H1 (cell line): ENCODE data around the gene TGM4.

Experiments
- BACH1 ChIP-seq: IDR thresholded peaks from 2 replicates; pipeline ENCODE4 v1.6.1; 2012; ENCODE audit warnings: low read length, improper control_type of control experiment
- EP300 ChIP-seq, 2 experiments: IDR thresholded peaks; 1 replicate in 1 of 2; 2 replicates in 1 of 2; pipeline ENCODE4 v1.6.1; 2011 to 2012; ENCODE audit warnings: low read depth in 2 of 2, low read length in 2 of 2, mild to moderate bottlenecking in 2 of 2, borderline replicate concordance in 1 of 2, inconsistent platforms in 1 of 2, moderate library complexity in 1 of 2

- no peak for TF ChIP-seq BACH1
- TF ChIP-seq EP300 (IDR thresholded peaks at IDR 0.05; ENCODE audit: borderline replicate concordance in 1 of 2, low read depth in 2 of 2, low read length in 2 of 2): no peak
These were observed 51.8 kb downstream of the TGM4 start for GRCh38 chr3:44926172-44926571.
